Ascending aorta (tissue), 2 donors: ENCODE data around the gene CENPC. TPM values are rescaled to one million over a fixed set of nuclear protein-coding genes. Genes with fewer than 3 reads are reported as not detected.

Experiments
- DNase-seq, 2 donors: peaks; one replicate each; pipeline ENCODE4 v3.0.0-alpha.2; 2019; ENCODE audit warnings: low spot score in 2 of 2
- H3K27ac ChIP-seq, 2 donors: fragments of 200-600 bp; sonication (generic); one replicate each; pipeline ENCODE4 v1.5.1; 2016 to 2017; ENCODE audit warnings: mild to moderate bottlenecking in 1 of 2
- H3K27me3 ChIP-seq: fragments of 200-600 bp; sonication (generic); one replicate; pipeline ENCODE4 v1.5.1; 2017
- H3K36me3 ChIP-seq, 2 donors: fragments of 200-600 bp; sonication (generic); one replicate each; pipeline ENCODE4 v1.5.1; 2016
- H3K4me1 ChIP-seq, 2 donors: fragments of 200-600 bp; sonication (generic); one replicate each; pipeline ENCODE4 v1.5.1; 2016 to 2017; ENCODE audit warnings: mild to moderate bottlenecking in 1 of 2
- H3K4me3 ChIP-seq, 2 donors: fragments of 200-600 bp; sonication (generic); one replicate each; pipeline ENCODE4 v1.5.1; 2016 to 2017; ENCODE audit warnings: mild to moderate bottlenecking in 1 of 2
- H3K9me3 ChIP-seq, 2 donors: fragments of 200-600 bp; sonication (generic); one replicate each; pipeline ENCODE4 v1.5.1; 2016
- CTCF ChIP-seq, 3 experiments: fragments of 200-600 bp in 2 of 3; fragments of 450-650 bp in 1 of 3; sonication (generic) in 2 of 3; IDR thresholded peaks; one replicate each; pipeline ENCODE4 v1.5.1; 2016 to 2019; ENCODE audit warnings: antibody characterized with exemption in 3 of 3, mild to moderate bottlenecking in 1 of 3, moderate library complexity in 1 of 3
- intact Hi-C: fragments of 100-400 bp; cut with DNase I; formaldehyde crosslinking; loops from one replicate; pipeline ENCODE4 v1.15.1; 2023
- total RNA-seq: library from RNA; depleted of rRNA; stranded (reverse); fragments of >200 nt; gene quantifications from one replicate; pipeline ENCODE4 v1.1.0, GENCODE V29; 2016

The CENPC gene
- total RNA-seq, 1 donor from 2014 or later = 5.7 TPM

GRCh38 chr4:67466751-67467150, 78.6 kb downstream of the CENPC start:
- intact Hi-C loops = no loop called here
- no peak for TF ChIP-seq CTCF (IDR thresholded peaks at IDR 0.05)
- H3K27me3 ChIP-seq = no peaks in the 10 kb centered on the region
- H3K27ac ChIP-seq = no peak overlapping the region
- no peak overlapping the region for H3K4me3 ChIP-seq
- no peaks in the 10 kb centered on the region for H3K4me1 ChIP-seq
- DNase-seq = no peak
- peaks cover 6 to 23% of the 10 kb centered on the region in 2 donors for H3K36me3 ChIP-seq
- H3K9me3 ChIP-seq = no peaks in the 10 kb centered on the region

- Histone ChIP-seq H3K4me3 (no peak overlapping the region), H3K4me1 (no peaks in the 10 kb centered on the region), H3K36me3 (peaks cover 6 to 12% of the 10 kb centered on the region in 2 donors), H3K27ac (no peak overlapping the region), H3K27me3 (no peaks in the 10 kb centered on the region), H3K9me3 (no peaks in the 10 kb centered on the region)
- intact Hi-C loops = no loop called here
- DNase-seq = no peak
- no peak for TF ChIP-seq CTCF (IDR thresholded peaks at IDR 0.05)
These were observed 79.6 kb downstream of the CENPC start for GRCh38 chr4:67465763-67466052.

- Histone ChIP-seq H3K4me3 (no peak overlapping the region), H3K36me3 (peaks cover 6 to 7% of the 10 kb centered on the region in 2 donors), H3K27me3 (no peaks in the 10 kb centered on the region), H3K9me3 (no peaks in the 10 kb centered on the region), H3K4me1 (no peaks in the 10 kb centered on the region), H3K27ac (no peak overlapping the region)
- no peak for DNase-seq
- TF ChIP-seq CTCF (IDR thresholded peaks at IDR 0.05) = no peak
- intact Hi-C loops = no loop called here
These were observed 80.1 kb downstream of the CENPC start for GRCh38 chr4:67465032-67465762.

GRCh38 chr4:67460574-67460973, 84.7 kb downstream of the CENPC start:
- no peaks in the 10 kb centered on the region for H3K4me1 ChIP-seq
- intact Hi-C loops = no loop called here
- H3K9me3 ChIP-seq = no peaks in the 10 kb centered on the region
- no peak for TF ChIP-seq CTCF (IDR thresholded peaks at IDR 0.05)
- H3K36me3 ChIP-seq = peaks cover 4 to 11% of the 10 kb centered on the region in 2 donors
- no peak for DNase-seq
- H3K4me3 ChIP-seq = no peak overlapping the region
- no peaks in the 10 kb centered on the region for H3K27me3 ChIP-seq
- no peak overlapping the region for H3K27ac ChIP-seq

DNA sequence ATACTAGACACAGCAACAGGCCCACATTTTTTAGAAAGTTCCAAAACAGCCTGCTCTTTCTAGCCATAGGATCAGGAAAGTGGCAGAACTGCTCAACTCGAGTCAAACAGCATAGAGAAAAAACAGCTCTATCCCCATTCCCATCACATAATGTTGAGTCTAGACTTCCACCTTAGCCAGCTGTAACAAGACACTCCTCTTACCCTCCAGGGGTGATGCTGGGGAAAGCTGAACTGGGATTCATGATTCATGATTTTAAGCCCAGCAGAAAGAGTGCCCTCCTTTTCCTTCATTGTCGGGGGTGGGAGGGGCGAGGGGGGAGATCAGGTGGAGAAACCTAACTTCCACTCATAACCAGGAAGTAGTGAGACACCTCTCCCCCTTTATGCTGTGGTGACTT, 86.1 kb downstream of the CENPC start:
- H3K4me3 ChIP-seq = no peak overlapping the region
- TF ChIP-seq CTCF (IDR thresholded peaks at IDR 0.05) = no peak
- DNase-seq = no peak
- no peaks in the 10 kb centered on the region for H3K27me3 ChIP-seq
- no peaks in the 10 kb centered on the region for H3K4me1 ChIP-seq
- no peaks in the 10 kb centered on the region for H3K9me3 ChIP-seq
- intact Hi-C loops = no loop called here
- H3K27ac ChIP-seq = no peak overlapping the region
- H3K36me3 ChIP-seq = peaks cover 4 to 14% of the 10 kb centered on the region in 2 donors
